22Rv1 (cell line): Measurements from ENCODE around the gene TRIM38.

Experiments used
- ZFX ChIP-seq: fragments of 450-650 bp; IDR thresholded peaks from 2 replicates; pipeline ENCODE4 v1.6.1; 2017; ENCODE audit warnings: antibody characterized with exemption, borderline replicate concordance
- TF ChIP-seq, protein P1 (sequence below): fragments of 450-650 bp; IDR thresholded peaks from 2 replicates; pipeline ENCODE4 v1.5.1; 2017; ENCODE audit warnings: mild to moderate bottlenecking

DNA sequence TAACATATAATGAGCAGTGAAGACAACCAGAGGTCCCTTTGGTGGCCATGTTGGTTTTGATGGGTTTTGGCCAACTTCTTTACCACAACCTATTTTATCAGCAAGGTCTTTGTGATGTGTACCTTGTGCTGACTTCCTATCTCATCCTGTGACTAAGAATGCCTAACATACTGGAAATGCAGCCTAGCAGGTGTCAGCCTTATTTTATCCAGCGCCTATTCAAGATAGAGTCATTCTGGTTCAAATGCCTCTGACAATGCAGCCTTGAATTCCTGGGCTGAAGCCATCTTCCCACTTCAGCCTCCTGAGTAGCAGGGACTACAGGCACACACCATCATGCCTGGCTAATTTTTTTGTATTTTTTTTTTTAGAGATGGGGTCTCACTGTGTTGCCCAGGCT, 7.8 kb upstream of the TRIM38 start:
- TF ChIP-seq, protein P1, sequence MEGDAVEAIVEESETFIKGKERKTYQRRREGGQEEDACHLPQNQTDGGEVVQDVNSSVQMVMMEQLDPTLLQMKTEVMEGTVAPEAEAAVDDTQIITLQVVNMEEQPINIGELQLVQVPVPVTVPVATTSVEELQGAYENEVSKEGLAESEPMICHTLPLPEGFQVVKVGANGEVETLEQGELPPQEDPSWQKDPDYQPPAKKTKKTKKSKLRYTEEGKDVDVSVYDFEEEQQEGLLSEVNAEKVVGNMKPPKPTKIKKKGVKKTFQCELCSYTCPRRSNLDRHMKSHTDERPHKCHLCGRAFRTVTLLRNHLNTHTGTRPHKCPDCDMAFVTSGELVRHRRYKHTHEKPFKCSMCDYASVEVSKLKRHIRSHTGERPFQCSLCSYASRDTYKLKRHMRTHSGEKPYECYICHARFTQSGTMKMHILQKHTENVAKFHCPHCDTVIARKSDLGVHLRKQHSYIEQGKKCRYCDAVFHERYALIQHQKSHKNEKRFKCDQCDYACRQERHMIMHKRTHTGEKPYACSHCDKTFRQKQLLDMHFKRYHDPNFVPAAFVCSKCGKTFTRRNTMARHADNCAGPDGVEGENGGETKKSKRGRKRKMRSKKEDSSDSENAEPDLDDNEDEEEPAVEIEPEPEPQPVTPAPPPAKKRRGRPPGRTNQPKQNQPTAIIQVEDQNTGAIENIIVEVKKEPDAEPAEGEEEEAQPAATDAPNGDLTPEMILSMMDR, result no peak
- TF ChIP-seq ZFX, result no peak
